Right atrium auricular region (tissue), 2 donors: ENCODE results near the gene THEM4. TPM values are rescaled to one million over a fixed set of nuclear protein-coding genes. Genes with fewer than 3 reads are reported as not detected.
A peak's percentile ranks its signal among the peaks of the same experiment; 100 is the strongest.
"Not testable (repeated sequence)": the region's sequence is repeated elsewhere in the genome, so short reads cannot be mapped to it uniquely, and the experiment has no call there.

Experiments
- DNase-seq: peaks from one replicate; pipeline ENCODE4 v3.0.0-alpha.2; 2019; ENCODE audit warnings: low spot score
- H3K27ac ChIP-seq, 2 donors: fragments of 200-600 bp; sonication (generic); 1 replicate in 1 of 2; 2 replicates in 1 of 2; pipeline ENCODE4 v1.5.1; 2016 to 2019
- H3K27me3 ChIP-seq, 2 donors: fragments of 200-600 bp; sonication (generic); one replicate each; pipeline versions ENCODE4 v1.5.1 to v1.6.0; 2017 to 2019
- H3K36me3 ChIP-seq: fragments of 200-600 bp; sonication (generic); one replicate; pipeline ENCODE4 v1.5.1; 2016
- H3K4me1 ChIP-seq, 2 donors: fragments of 200-600 bp; sonication (generic); one replicate each; pipeline versions ENCODE4 v1.5.1 to v1.6.0; 2017 to 2019
- H3K4me3 ChIP-seq, 2 donors: fragments of 200-600 bp; sonication (generic); 1 replicate in 1 of 2; 2 replicates in 1 of 2; pipeline ENCODE4 v1.5.1; 2017 to 2019; ENCODE audit warnings: mild to moderate bottlenecking in 1 of 2, moderate library complexity in 1 of 2
- H3K9me3 ChIP-seq, 2 donors: fragments of 200-600 bp; sonication (generic); one replicate each; pipeline ENCODE4 v1.5.1; 2019
- CTCF ChIP-seq, 2 donors: fragments of 200-600 bp; sonication (generic); IDR thresholded peaks; one replicate each; pipeline ENCODE4 v1.5.1; 2019; ENCODE audit warnings: antibody characterized with exemption in 2 of 2
- total RNA-seq, 2 donors: library from RNA; depleted of rRNA; stranded (reverse); fragments of >200 nt; gene quantifications; one replicate each; pipeline ENCODE4 v1.1.0, GENCODE V29; 2016

Gene THEM4
- total RNA-seq, 2 donors from 2014 or later: 18.5 to 23.1 TPM

DNA sequence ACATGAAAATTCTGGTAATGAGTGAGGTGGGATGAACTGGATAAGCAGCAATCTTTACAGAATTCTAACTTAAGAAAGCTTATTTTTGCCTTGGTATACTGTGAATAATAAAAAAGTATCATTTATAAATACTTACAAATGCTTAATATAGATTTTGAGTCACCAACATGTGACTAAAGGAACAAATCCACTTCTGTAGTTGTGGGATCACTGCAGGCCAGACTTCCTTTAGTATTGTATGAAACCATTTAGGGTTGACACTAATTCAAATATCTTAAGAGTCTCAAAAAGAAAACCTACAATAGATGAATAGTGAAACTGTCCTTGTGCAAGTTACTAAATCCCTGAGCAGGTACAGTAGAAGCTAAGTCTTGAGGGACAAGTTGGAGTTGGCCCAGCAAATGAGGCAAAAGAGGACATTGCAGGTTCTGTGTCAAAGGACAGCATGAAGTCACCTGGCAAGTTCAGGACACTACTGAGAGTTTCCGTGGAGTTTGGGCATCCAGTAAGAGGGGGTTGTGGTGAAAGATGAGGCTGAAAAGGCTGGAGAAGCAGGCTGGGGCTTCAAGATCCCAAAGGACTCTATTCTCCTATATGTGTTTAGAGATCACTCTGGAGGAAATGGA lies 5.9 kb upstream of the THEM4 start:
- Histone ChIP-seq H3K36me3 (no peaks in the 10 kb centered on the region), H3K4me3 (no peak overlapping the region), H3K4me1 (peaks cover 0 to 4% of the 10 kb centered on the region in 2 donors), H3K9me3 (no peaks in the 10 kb centered on the region), H3K27ac (no peak overlapping the region), H3K27me3 (no peaks in the 10 kb centered on the region)
- no peak for DNase-seq
- no peak for TF ChIP-seq CTCF (IDR thresholded peaks at IDR 0.05)

DNA sequence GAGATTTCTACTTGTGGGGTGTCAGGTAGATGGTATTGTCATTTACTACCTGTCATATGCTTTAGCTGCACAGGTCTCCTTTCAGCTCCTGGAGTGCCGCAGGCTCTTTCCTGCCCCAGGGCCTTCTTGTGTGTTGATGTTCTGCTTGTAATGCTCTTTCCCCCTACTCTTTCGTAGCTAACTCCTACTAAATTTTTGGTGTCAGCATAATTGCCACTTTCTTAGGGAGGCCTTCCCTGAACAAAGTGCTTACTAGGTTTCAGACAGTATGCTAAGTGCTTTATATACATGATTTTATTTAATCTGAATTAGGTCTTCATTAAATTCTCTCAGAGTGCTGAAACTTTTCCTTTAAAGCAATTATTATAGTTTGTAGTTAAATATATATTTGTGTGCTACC lies 4.8 kb upstream of the THEM4 start:
- H3K27me3 ChIP-seq: no peaks in the 10 kb centered on the region
- no peak overlapping the region for H3K4me3 ChIP-seq
- no peak for TF ChIP-seq CTCF (IDR thresholded peaks at IDR 0.05)
- no peak overlapping the region for H3K27ac ChIP-seq
- H3K9me3 ChIP-seq: no peaks in the 10 kb centered on the region
- peaks cover 0 to 8% of the 10 kb centered on the region in 2 donors for H3K4me1 ChIP-seq
- DNase-seq: no peak
- no peaks in the 10 kb centered on the region for H3K36me3 ChIP-seq

DNA sequence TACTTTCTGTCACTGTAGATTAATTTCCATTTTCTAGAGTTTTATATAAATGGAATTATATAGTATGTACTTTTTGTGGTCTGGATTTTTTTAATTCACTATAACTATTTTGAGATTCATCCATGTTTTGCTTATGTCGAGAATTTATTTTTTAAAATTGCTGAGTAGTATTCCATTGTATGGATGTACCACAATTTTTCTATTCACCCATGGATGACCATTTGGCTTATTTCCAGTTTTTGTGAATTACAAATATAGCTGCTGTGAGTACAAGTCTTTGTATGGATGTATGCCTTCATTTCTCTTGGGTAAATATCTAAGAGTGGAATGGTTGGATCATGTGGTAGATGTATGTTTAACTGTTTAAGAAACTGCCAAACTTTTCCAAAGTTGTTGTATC lies 3.7 kb upstream of the THEM4 start:
- no peak for TF ChIP-seq CTCF (IDR thresholded peaks at IDR 0.05)
- H3K9me3 ChIP-seq: no peaks in the 10 kb centered on the region
- DNase-seq: no peak
- no peaks in the 10 kb centered on the region for H3K27me3 ChIP-seq
- H3K27ac ChIP-seq: no peak overlapping the region
- peaks cover 0 to 8% of the 10 kb centered on the region in 2 donors for H3K4me1 ChIP-seq
- H3K36me3 ChIP-seq: no peaks in the 10 kb centered on the region
- H3K4me3 ChIP-seq: no peak overlapping the region

DNA sequence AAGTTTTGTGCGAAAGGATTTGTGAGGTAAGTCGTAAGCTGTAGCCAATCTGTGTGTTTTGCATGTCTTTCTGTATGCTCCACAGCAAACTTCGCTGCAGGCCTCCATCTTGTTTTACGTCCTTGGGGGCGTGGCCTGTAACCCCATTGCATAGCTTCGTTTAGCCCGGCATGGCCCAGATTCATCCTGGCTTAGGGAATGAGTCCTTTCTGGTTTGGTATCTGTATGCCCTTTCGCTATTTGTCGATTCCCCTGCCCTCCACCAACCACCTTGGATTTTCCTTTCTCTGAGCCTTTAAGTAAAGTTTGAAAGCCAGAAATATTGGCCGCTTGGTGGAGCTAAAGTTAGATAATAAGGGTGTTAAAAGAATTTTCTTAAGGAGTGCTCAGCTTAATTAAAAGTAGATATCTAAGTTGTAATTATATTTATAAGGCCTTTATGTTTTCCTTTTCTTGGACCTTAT lies 1.1 kb downstream of the THEM4 start:
- H3K36me3 ChIP-seq: no peaks in the 10 kb centered on the region
- H3K27me3 ChIP-seq: no peaks in the 10 kb centered on the region
- peaks cover 0 to 19% of the 10 kb centered on the region in 2 donors for H3K4me1 ChIP-seq
- no peak overlapping the region for H3K27ac ChIP-seq
- no peak for TF ChIP-seq CTCF (IDR thresholded peaks at IDR 0.05)
- no peak for DNase-seq
- H3K9me3 ChIP-seq: peaks cover 0 to 8% of the 10 kb centered on the region in 2 donors
- H3K4me3 ChIP-seq: peak overlapping the region in 1 of 2 donors; percentile 66

DNA sequence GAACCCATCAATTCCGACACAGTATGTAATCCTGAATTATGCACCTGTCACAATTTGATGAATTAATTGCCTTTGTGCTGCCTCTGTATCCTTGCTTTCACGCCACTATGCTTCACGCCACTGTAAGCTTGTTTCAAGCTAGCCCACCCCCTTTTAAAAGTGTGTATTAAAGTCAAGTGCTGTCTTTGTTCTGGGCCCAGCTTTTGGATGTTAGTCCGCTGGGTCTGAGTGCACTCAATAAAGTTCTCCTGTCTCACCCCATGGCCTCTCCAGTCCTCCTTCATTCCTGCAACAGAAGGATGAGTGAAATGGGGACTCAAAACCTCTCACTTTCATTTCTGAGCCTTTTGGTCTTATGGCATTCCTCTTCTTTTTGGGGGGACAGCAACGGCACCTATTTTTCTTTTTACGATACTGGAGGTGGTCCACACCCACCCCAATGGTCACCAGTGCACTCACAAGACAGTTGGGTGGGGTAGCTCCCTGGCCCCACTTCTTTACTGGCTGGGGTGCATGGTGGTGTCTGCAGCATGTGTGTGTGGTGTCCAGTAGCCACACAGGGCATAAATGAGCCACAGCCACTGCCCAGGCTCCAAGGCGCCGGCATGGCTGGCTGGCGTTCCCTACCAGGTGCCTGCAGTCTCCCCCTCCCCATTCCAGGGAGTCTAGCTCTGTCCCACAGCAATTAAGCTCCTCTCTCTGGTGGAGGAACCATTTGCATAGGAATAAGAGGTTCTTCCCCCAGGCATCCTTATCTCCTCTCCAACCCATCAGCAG lies 1.8 kb downstream of the THEM4 start:
- no peak for TF ChIP-seq CTCF (IDR thresholded peaks at IDR 0.05)
- H3K4me3 ChIP-seq: no peak overlapping the region

GRCh38 chr1:151906324-151906645 lies 3.0 kb downstream of the THEM4 start:
- Histone ChIP-seq H3K9me3 (peaks cover 0 to 12% of the 10 kb centered on the region in 2 donors), H3K4me1 (peaks cover 0 to 19% of the 10 kb centered on the region in 2 donors)
- not testable (repeated sequence) for H3K36me3 ChIP-seq, H3K27me3 ChIP-seq, H3K4me3 ChIP-seq, H3K27ac ChIP-seq, DNase-seq

More for the DNA sequence above, 1.8 kb downstream of the THEM4 start:
- no peak for DNase-seq
- H3K9me3 ChIP-seq: peaks cover 0 to 8% of the 10 kb centered on the region in 2 donors
- no peaks in the 10 kb centered on the region for H3K27me3 ChIP-seq
- H3K4me1 ChIP-seq: peaks cover 0 to 19% of the 10 kb centered on the region in 2 donors
- no peaks in the 10 kb centered on the region for H3K36me3 ChIP-seq
- H3K27ac ChIP-seq: no peak overlapping the region

GRCh38 chr1:151905443-151906323 lies 3.6 kb downstream of the THEM4 start:
- H3K4me1 ChIP-seq: peaks cover 0 to 19% of the 10 kb centered on the region in 2 donors
- H3K9me3 ChIP-seq: peaks cover 0 to 18% of the 10 kb centered on the region in 2 donors
- H3K36me3 ChIP-seq, H3K27ac ChIP-seq, H3K27me3 ChIP-seq, DNase-seq, H3K4me3 ChIP-seq: not testable (repeated sequence)
